Measurements from ENCODE around the gene SHOC2. TPM values are rescaled to one million over a fixed set of nuclear protein-coding genes. Genes with fewer than 3 reads are reported as not detected.
"Not testable (repeated sequence)": the region's sequence is repeated elsewhere in the genome, so short reads cannot be mapped to it uniquely, and the experiment has no call there.

SHOC2 gene
- polyA plus RNA-seq, 3 donors: 13.9 to 69.9 (median 68.9) TPM

DNA sequence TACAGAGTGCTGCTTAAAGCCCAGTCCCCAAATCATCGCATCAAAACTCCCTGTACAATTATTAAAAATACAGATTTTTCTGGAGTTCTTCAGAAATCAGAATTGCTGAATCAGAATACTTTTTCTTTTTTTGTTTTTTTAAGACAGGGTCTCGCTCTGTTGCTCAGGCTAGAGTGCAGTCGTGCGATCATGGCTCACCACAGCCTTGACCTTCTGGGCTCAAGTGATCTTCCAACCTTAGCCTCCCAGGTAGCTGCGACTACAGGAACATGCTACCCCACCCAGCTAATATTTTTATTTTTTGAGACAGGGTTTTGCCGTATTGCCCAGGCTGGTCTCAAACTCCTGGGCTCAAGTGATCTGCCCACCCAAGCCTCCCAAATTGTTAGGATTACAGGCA, 4.4 kb upstream of the SHOC2 start:
- intact Hi-C loops (cut with micrococcal nuclease): loop anchor here in 1 of 2 donors (5.0 kb wide), 2 partner anchors 43 to 613 kb away; partner anchors contain the start of genes PDCD4 and SMNDC1
- 98% methylated on average over 5 of the region's 6 CpGs for WGBS (ENCODE audit: insufficient coverage)
- H3K4me1 Mint-ChIP-seq: peaks cover 11% of the 10 kb centered on the region

GRCh38 chr10:110915600-110915999, 3.8 kb upstream of the SHOC2 start:
- H4K20me1 ChIP-seq (ENCODE audit: insufficient read depth, low read length): peaks cover 15% of the 10 kb centered on the region
- Mint-ChIP-seq H3K4me1 (peaks cover 15% of the 10 kb centered on the region), H3K27ac (peak overlapping the region in 1 of 7 donors; percentile 41), H3K36me3 (peaks cover 19 to 21% of the 10 kb centered on the region in 2 donors)
- H3K9me3 Mint-ChIP-seq; H3K27me3 Mint-ChIP-seq (ENCODE audit: low read depth in 3 of 3); DNase-seq; H3K9ac ChIP-seq (ENCODE audit: insufficient read depth, low read length, poor library complexity, severe bottlenecking); H3K4me3 Mint-ChIP-seq; H3K27ac ChIP-seq (ENCODE audit: low read depth in 1 of 2, low read length in 2 of 2); H3K4me3 ChIP-seq (replicated peaks in 1 of 3; ENCODE audit: low read depth in 2 of 3, low read length in 3 of 3); H3K27me3 ChIP-seq (ENCODE audit: control insufficient read depth in 2 of 2, insufficient read depth in 2 of 2, low read length in 2 of 2); H3K4me2 ChIP-seq (replicated peaks; ENCODE audit: extremely low read depth, low read length, poor library complexity, severe bottlenecking); H3K9me3 ChIP-seq (replicated peaks in 1 of 2; ENCODE audit: control insufficient read depth in 1 of 2, insufficient read depth in 1 of 2, low read length in 2 of 2); H2AFZ ChIP-seq (ENCODE audit: insufficient read depth, low read depth, low read length, poor library complexity, severe bottlenecking): not testable (repeated sequence)
- 100% methylated on average over 2 of the region's 4 CpGs for WGBS (ENCODE audit: insufficient coverage)
- peaks cover 32% of the 10 kb centered on the region for H3K79me2 ChIP-seq (ENCODE audit: insufficient read depth, low read length)
- H3K4me1 ChIP-seq (ENCODE audit: control insufficient read depth in 1 of 2, insufficient read depth in 2 of 2, low read length in 2 of 2): peaks cover 7 to 11% of the 10 kb centered on the region in 2 donors
- intact Hi-C loops (cut with micrococcal nuclease): loop anchor here in 1 of 2 donors (5.0 kb wide), 2 partner anchors 43 to 613 kb away; partner anchors contain the start of genes PDCD4 and SMNDC1
- H3K36me3 ChIP-seq (replicated peaks in 1 of 2; ENCODE audit: control insufficient read depth in 1 of 2, insufficient read depth in 2 of 2, low read length in 2 of 2): peaks cover 2 to 22% of the 10 kb centered on the region in 2 donors

More for the DNA sequence above, 4.4 kb upstream of the SHOC2 start:
- Histone ChIP-seq H3K9me3 (replicated peaks in 1 of 2; ENCODE audit: control insufficient read depth in 1 of 2, insufficient read depth in 1 of 2, low read length in 2 of 2) (no peaks in the 10 kb centered on the region), H3K4me2 (replicated peaks; ENCODE audit: extremely low read depth, low read length, poor library complexity, severe bottlenecking) (no peak overlapping the region), H4K20me1 (ENCODE audit: insufficient read depth, low read length) (peaks cover 17% of the 10 kb centered on the region), H3K27ac (ENCODE audit: low read depth in 1 of 2, low read length in 2 of 2) (no peak overlapping the region), H3K36me3 (replicated peaks in 1 of 2; ENCODE audit: control insufficient read depth in 1 of 2, insufficient read depth in 2 of 2, low read length in 2 of 2) (peaks cover 2 to 24% of the 10 kb centered on the region in 2 donors), H3K4me1 (ENCODE audit: control insufficient read depth in 1 of 2, insufficient read depth in 2 of 2, low read length in 2 of 2) (peaks cover 7 to 9% of the 10 kb centered on the region in 2 donors), H2AFZ (ENCODE audit: insufficient read depth, low read depth, low read length, poor library complexity, severe bottlenecking) (no peak overlapping the region), H3K27me3 (ENCODE audit: control insufficient read depth in 2 of 2, insufficient read depth in 2 of 2, low read length in 2 of 2) (no peaks in the 10 kb centered on the region), H3K79me2 (ENCODE audit: insufficient read depth, low read length) (peaks cover 26% of the 10 kb centered on the region), H3K4me3 (replicated peaks in 1 of 3; ENCODE audit: low read depth in 2 of 3, low read length in 3 of 3) (no peak overlapping the region), H3K9ac (ENCODE audit: insufficient read depth, low read length, poor library complexity, severe bottlenecking) (no peak overlapping the region)
- Mint-ChIP-seq H3K4me3 (no peak overlapping the region), H3K27ac (no peak overlapping the region), H3K9me3 (no peaks in the 10 kb centered on the region), H3K27me3 (ENCODE audit: low read depth in 3 of 3) (no peaks in the 10 kb centered on the region), H3K36me3 (peaks cover 23 to 26% of the 10 kb centered on the region in 2 donors)
- TF ChIP-seq CTCF (IDR thresholded peaks at IDR 0.05): no peak
- no peak for DNase-seq
